DMS153 treated with DMSO at 0.1 percent for 48 hours (cell line): ENCODE results near the gene NR6A1.
"Not testable (repeated sequence)": the region's sequence is repeated elsewhere in the genome, so short reads cannot be mapped to it uniquely, and the experiment has no call there.

Source experiments
- DNase-seq: peaks from one replicate; lab custom pipeline; 2025; ENCODE audit not compliant: unreplicated experiment; lab: John Stamatoyannopoulos, UW

NR6A1 gene

DNA sequence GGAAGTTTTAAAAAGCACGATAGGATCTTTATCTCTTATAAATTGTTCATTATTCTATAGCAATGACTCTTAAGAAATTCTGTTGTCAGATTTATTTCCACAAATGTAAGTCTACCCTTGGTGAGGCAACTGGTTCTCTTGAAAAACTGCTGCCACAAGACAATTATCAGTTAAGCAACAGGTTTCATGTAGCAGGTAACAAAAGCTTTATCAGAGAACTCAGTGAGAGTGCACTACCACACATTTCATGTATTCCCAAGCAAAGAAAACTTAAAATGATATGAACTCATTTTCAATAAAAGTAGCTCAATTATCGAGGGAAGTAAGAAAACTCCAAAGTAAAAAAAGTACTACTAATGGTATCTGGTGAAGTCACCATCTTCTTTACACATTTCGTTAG, 9.4 kb downstream of the NR6A1 start:
- DNase-seq = no peak

DNA sequence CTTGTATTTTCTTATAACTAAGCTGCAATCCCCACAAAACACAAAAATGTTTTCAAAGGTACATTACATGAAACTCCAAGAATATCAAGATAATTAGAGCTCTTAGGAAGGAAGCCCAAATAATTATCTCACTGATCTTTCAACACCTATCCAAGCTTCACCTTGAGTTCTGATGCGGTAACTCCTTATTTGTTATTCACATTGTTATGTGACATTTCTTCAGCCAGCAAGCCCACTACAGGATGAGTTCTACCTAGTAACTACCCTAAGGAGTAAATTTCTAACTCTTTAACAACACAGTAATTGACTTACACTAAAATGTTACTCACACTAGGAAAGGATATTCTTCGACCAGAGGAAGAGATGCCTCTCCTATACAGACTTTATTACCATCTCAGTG, 9.9 kb downstream of the NR6A1 start:
- DNase-seq = no peak

DNA sequence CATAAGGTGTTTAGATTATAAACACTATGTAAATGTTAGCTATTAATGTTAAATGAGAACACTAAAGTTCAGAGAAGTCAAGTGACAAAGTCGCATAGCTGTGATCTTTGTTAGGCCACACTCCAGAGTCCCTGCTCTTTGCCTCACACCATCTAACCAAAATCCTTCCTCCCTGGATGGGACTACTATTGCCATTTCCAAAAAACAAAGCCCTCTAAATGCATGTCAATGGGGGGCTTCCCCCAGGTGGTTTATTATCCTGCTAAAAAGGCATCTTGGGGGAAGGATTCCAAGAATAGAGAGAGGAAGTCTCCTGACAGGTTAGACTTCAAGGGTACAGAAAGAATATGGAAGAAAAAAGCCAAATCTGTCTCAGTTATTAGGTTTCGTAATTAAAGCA, 10.4 kb downstream of the NR6A1 start:
- DNase-seq = no peak

DNA sequence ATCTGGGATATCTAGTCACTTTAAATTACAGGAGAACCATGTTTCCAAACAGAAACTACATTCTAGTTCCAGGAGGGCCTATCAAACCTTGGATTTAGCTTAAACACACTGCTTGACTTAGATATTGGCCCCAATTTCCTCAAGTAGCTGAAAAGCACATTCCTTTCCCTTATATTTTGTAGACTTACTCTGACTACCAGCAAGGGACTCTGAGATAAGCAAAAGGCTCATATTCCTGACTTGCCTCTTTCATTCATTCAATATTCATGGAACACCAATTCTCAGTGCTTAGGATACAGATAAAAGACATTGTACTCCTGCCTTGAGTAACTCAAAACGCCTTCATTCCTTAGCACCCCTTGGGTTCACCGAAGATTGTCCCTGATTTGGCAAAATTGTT, 11.8 kb downstream of the NR6A1 start:
- DNase-seq = no peak

DNA sequence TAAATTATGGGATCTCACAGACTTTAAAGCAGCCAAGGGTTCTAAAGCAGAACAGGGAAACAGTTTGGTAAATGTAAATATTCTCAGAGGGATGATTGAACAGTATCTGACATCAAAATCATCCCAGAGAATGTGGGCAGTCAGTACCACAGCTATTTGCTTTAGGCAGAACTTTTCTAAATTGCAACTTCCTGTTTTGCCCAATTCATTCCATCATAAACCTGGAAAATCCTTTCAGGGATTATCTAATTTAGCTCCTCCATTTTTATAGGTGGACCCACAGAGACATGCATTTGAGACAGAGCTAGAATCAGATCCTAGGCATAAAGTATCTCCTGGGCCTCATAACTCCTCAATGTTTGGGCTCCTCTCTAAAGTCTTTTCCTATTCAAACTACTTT, 12.4 kb downstream of the NR6A1 start:
- no peak for DNase-seq

DNA sequence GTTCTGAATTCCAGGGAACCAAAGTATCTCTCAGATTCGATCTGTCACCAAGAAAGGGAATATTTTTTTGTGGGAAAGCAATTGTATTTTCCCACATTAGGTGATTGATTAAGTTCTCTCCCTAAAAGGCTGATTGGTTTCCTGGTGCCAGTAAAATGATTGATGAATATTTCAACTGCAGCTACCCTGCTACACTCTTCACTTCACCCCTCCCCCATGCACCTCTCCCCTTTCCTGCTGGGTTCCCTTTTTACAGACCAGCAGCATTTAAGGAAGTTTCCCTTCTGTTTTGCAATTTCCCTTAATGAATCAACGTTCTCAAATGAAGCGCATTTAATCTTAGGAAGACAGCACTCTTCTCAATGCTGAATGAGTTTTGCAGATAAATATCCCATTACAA, 13.1 kb downstream of the NR6A1 start:
- no peak for DNase-seq

DNA sequence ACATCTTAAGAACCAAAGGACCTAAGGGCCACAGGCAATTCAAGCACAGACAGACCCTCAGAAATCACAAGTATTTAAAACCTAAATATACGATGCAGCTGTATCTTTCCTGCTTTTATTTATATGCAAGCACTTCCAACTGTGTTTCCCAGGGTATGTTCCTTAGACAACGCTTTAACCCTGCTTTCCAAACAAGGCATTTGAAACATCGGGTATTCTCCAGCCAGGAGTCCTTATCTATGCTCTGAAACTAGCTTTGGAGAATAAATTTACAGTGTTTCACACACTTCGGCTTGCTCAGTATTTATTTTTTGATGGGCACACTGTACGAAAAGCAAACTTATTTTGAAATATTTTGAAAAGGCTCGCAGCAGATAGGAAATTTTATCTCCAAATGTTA, 13.5 kb downstream of the NR6A1 start:
- DNase-seq = no peak

DNA sequence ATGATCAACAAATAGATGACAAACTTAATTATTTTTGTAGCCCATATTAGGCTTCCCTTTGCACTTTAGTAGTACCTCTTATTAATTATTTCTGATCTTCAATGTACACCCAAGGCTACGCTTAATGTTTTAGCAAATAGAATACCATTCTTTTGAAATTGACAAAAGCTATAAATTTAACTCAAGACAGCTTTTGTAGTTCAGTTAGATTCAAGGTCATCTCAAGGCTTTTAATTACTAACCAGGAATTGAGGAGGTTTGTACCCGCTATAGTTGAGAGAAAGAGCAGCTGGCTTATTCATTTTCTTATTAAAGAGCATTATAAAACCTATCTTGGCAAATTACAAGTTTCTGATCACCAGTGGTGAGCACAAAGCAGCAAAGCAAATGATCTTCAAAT, 15.1 kb downstream of the NR6A1 start:
- no peak for DNase-seq

DNA sequence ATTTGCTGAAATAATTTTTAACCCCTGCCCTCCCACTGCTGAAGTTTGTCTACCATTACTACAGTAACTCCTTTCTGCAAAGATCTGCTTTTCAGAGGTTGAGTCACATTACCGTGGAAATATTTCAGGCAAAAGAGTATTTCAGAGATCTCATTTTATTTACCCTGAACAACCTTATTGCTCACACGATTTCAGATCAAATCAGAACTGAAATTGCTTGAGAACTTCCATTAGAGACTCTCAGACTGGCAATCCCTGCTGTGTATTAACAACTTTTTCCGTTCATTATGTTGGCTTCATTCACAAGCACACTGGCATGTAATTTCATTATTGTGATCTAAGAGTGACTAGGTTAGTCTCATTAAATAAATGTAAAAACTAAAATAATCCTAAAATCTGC, 16.1 kb downstream of the NR6A1 start:
- DNase-seq = no peak

DNA sequence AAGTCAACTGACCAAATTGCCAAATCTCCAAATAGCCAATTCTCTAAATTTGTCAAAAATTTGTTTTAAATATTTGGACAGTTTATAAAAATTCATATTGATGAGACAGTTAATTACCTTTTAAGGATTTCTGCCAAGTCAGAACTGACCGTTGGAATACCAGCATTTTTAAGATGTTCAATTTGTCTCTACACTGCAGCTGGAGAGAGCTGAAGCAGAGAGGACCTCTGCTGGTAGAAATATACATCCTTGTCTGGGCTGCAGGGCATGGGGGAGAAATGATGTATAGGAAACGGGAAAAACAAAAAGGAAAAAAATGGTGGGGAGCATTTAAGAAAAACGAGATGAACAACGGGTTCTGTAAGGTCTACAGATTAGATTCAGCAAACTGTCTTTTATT, 16.8 kb downstream of the NR6A1 start:
- no peak for DNase-seq

DNA sequence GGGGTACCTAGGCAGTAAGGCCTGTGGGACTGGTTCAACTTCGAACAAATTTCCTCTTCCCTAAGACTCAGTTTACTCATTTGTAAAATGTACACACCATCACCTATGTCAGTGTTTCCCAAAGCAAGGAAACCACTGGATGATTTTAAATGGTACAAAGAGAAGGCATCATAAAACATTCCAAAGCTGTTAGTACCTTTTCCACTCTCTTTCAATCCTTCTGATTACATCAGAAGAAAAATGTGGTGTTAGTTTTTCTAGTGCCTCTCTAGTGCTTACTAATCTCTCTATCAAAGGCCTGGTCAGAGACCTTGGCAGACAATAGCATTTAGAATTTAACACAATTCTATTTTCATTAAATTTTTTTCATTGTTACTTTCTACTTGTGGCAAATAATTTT, 18.1 kb downstream of the NR6A1 start:
- DNase-seq = no peak

DNA sequence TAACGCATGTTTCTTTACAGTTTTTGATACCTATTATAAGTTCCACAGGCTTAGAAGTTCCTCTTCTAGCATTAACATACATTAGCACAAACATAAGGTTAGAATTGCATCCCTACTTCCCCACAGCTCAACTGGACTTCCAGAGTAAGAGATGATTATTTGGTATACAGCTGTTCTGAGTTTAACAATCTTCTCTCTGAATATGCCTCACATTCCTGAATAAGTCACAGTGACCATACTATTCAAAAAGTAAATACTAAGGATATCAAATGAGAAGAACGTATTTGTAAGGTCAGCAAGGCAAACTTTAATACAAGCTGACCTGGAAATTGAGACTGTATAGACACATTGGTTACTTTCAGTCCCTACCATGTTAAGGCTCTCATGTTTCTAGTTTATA, 21.3 kb downstream of the NR6A1 start:
- DNase-seq = no peak

DNA sequence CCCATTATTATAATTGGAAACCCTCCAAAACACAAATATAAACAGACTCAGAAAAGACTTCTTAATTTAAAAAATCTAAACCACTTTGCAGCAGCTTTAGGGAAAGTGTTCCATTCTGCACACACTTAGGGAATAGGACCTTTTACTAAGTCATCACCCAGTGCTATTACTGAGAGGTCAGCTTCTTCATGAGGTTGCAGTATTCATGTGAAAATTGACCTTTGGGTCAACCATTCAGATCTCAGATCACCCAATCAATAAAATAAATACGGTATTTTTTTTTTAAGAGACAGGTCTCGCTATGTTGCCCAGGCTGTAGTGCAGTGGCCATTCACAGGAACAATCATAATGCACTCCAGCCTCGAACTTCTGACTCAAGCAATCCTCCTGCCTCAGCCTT, 21.8 kb downstream of the NR6A1 start:
- DNase-seq = no peak

DNA sequence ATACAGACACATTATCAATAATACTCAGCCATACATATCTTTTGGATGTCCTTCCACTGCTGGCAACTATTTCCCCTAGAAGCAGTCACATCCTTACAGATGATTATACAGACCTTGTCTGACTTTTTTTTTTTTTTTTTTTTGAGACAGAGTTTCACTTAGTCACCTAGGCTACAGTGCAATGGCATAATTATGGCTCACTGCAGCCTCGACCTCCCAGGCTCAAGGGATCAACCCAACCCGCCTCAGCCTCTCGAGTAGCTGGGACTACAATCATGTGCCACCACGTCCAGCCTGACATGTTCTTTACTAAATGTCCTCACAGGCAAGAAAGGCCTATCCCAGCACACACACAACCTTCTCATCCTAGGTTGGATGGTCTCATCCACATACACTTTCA, 24.0 kb downstream of the NR6A1 start:
- no peak for DNase-seq

DNA sequence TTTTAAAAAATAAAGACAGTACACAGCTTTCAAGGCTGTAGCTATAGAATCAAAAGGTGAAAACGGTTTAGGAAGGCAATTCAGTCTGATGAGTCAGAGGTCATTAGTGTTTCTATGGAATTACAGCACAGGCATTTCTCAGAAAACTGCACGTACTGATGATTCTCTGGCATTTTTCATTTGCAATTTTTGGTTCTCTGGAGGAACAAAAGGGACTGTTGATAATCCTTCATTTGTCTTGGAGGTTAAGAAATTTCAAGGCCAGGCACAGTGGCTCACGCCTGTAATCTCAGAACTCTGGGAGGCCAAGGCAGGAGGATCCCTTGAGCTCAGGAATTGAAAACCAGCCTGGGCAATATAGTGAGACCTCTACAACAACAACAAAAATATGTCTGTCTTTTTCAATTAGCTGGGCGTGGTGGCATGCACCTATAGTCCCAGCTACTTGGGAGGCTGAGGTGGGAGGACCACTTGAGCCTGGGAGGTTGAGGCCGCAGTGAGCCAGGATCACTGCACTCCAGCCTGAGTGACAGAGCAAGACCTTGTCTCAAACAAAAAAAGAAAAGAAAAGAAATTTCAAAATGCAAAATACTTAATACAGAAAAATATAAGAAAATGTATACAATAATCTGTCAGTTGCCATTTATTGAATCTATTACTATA, 27.3 kb downstream of the NR6A1 start:
- no peak for DNase-seq

DNA sequence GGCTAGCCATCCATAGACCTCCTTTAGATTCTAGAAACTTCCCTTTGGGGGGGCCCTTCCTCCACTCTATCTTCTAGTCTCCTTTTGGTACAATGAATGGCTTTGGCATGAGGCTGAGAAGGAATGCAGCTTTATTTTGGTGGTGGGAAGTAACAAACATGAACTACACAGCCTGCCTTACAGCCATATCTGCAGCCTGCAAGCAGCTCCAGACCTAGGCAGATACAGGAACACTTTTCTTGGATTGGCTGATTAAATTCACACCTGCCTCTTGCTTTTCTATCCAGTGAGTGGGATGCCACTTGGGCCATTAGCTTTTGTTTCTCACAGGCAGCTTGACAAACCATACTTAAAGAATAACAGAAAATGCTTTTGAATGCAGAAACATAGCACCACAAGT, 28.2 kb downstream of the NR6A1 start:
- DNase-seq = no peak

DNA sequence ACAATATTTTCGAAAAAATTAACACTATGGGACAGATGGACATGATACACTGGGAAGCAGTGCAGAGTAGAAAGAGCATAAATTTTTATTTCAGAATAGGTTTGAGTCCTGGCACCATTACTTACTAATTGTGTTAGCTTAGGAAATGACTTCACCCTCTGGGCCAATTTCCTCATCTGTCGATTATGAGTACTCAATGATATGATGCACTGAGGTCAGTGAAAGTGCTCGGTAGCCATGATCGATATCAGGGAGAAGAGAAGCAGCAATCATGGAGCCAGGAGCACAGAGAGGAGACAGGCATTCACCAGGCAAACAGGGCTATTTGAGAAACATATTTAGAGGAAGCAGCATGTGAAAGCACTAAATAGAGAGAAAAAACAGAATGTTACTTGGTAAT, 29.4 kb downstream of the NR6A1 start:
- no peak for DNase-seq

DNA sequence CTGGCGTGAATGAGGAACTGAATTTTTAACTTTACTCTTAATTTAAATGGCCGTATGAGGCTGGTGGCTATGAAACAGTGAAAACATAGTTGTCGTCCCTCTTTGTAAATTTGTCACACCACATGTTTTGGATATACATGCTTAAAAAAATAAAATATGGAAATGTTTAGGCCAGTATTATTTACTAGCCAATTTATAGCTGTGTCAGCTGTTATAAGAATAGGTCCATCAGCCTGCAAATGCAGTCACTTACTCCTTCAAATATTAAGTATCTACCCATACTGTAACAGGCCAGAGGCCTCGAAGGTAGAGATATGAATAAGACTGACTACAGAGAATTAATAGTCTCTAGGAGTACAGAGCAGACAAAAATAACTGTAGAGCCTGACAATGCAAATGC, 30.0 kb downstream of the NR6A1 start:
- no peak for DNase-seq

DNA sequence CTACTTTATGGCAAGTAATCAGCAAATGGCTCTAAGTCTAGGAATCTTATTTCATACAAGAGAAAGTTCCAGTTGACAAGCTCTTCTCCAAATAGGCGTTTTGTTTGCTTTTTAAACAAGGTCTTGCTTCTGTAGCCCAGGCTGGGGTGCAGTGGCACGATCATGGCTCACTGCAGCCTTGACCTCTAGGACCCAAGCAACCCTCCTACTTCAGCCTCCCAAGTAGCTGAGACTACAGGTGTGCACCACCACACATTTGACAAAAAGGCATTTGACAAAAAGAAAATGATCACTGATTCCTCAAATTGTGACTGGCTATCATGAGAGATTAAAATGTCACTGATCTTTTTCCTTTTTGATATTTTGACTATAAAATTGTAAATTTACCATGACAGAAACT, 31.8 kb downstream of the NR6A1 start:
- DNase-seq = no peak

DNA sequence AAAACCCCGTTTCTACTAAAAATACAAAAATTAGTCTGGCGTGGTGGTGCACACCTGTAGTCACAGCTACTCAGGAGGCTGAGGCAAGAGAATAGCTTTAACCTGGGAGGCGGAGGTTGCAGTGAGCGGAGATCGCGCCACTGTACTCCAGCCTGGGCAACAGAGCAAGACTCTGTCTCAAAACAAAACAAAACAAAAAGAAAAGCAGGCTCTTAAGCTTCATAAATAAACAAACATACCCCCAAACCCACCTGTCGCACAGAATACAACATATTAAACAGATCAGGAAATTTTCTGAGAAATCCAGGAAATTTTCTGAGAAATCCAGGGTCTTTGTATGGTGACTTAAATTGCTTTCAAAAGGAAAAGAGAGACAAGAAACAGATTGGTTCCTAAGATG, 33.0 kb downstream of the NR6A1 start:
- not testable (repeated sequence) for DNase-seq

DNA sequence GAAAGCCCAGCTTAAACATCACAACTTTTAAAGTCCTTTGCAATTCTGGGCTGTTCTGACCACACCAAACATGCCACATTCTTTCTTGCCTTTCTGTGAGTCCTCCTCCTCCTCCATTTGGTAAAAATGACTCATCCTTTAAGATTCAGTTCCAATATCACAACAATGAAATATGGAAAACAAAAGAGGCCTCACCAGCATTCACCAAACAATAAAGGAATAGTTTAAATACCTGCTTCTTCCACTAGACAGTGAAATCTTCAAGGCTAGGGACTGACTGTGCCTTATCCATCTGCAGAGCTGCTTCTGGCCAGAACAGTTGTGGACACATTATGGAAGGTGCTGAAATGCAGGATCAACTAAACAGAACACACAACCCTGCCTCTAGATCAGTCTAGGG, 36.0 kb downstream of the NR6A1 start:
- no peak for DNase-seq

DNA sequence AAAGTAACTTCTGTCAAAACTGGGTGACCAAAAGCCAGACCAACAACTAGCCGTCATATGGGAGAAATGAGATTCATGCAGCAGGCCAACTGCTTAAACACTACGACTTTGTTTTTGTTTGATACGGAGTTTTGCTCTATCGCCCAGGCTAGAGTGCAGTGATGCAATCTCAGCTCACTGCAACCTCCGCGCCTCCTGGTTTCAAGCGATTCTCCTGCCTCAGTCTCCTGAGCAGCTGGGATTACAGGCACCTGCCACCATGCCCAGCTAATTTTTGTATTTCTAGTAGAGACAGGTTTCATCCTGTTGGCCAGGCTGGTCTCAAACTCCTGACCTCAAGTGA, 36.4 kb downstream of the NR6A1 start:
- DNase-seq = not testable (repeated sequence)

DNA sequence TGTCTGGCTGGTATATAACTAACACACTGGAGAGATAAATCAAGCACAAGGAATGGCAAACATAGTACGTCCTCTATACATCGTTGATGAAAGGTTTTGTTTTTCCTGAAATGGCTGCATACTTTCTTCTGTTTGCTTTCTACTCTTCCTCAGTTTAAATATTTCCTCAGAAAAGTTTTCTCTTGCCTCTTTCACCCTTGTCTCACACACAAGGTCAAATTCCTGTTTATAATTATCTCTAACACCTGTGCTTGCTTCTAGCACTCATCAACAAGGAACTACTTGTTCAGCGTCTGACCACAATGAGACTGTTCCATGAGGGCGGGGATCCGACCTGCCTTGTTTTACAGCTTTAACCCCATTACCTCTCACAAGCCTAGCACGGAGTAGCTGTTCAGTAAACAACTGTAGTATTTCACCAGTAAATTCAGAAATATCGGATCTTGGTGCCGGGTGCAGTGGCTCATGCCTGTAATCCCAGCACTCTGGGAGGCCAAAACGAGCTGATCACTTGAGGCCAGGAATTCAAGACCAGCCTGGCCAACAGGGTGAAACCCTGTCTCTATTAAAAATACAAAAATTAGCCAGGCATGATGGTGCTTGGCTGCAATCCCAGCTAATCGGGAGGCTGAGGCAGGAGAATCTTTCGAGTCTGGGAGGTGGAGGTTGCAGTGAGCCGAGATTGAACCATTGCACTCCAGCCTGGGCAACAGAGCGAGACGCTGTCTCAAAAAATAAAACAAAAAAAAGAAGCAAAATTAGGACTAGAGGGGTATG, 37.0 kb downstream of the NR6A1 start:
- no peak for DNase-seq
